Loucy (cell line): ENCODE measurements around the gene POLR3E.

ENCODE experiments used
- CTCF ChIP-seq: fragments of 200-600 bp; sonication (generic); conservative IDR thresholded peaks from 2 replicates; pipeline ENCODE4 v1.5.1; 2014; ENCODE audit warnings: mild to moderate bottlenecking, antibody characterized with exemption, low read length
- EZH2phosphoT487 ChIP-seq: fragments of 200-600 bp; IDR thresholded peaks from 2 replicates; pipeline ENCODE4 v1.6.1; 2018; ENCODE audit warnings: antibody characterized with exemption, mild to moderate bottlenecking, moderate library complexity, borderline replicate concordance

- TF ChIP-seq CTCF, result no peak
- no peak for TF ChIP-seq EZH2phosphoT487
These were observed 16.8 kb downstream of the POLR3E start for GRCh38 chr16:22313876-22314470.
